Measurements from ENCODE around the gene COX10.

The COX10 gene

DNA sequence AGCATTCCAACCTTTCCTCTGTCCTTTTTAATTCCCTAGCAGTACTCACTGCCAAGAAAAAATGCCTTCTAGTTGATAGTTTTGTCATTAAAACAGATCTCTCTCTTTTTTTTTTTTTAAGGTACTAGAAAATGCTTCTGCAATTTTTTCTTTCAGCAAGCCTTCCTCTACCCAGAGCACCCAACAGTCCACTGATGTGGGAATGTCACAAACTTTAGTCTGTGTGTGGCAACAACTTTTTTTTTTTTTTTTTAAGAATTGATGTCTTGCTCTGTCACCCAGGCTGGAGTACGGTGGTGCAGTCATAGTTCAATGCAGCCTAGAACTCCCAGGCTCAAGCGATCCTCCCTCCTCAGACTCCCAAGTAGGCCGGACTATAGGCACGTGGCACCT lies 132.7 kb downstream of the COX10 start:
- ATAC-seq, result no peak
- no peak for TF ChIP-seq ZNF70 (CRISPR knock-in tag; IDR thresholded peaks at IDR 0.05)

DNA sequence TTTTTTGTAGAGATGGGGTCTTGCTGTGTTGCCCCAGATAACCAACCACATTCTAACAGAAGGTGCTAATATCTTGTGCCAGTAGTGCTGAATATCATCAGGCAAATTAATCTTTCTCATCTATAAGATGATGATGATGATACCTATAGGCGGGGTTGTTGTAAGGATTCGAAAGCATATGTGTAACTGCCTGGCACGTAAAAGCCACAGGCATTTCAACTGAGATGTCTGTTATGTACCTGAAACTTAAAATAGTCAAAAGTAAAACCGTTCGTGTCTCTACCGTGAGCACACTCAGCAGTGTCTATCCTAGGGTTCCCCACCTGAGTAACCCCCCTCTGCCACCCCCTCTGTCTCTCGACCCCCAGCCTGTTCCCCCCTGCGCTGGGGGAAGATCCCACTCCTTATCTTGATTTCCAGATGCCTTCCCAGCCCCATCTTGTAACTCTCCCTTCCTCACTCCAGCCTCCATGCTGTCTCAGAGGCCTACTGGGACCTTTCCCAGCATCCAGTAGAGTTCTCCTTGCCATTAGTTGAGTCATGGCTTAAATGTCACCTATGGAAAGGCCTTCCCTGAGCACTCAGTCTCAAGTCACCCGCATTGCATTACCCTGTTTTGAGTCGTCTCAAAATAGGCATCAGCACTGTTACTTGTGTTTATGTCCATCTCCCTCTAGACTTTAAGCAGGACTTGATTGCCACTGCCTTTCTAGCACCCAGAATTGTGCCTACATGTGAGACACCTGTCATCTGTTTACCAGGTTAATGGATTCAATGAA lies 133.3 kb downstream of the COX10 start:
- ATAC-seq, result no peak
- no peak for TF ChIP-seq OSR1 (CRISPR knock-in tag; IDR thresholded peaks at IDR 0.05)
- TF ChIP-seq TCF4 (CRISPR knock-in tag; IDR thresholded peaks at IDR 0.05; ENCODE audit: borderline replicate concordance), result no peak
- no peak for TF ChIP-seq ISL1 (CRISPR knock-in tag; IDR thresholded peaks at IDR 0.05)
- TF ChIP-seq ZNF565 (CRISPR knock-in tag; conservative IDR thresholded peaks at IDR 0.05; ENCODE audit: low read depth), result no peak

DNA sequence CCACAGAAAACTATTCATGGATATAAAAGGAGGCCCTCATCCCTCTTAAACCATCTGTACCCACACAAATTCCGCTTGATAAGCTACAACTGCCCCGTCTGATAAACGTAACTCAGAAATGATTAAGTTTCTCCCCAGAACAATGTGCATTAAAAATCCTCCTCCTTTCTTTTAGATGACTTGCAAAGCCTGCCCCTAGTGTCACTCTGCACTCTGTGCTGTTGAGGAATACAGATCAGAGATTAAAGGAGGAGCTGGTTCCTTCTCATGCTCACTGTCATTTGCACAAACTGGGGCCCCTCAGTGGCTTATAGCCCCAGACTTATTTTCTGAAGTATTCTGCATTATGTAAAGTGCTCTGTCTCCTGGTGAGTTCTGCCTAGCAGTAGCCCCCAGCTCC lies 134.1 kb downstream of the COX10 start:
- ATAC-seq, result peak; percentile 44; the same call in 1 of the 3 replicates
- TF ChIP-seq OSR1 (CRISPR knock-in tag; IDR thresholded peaks at IDR 0.05) (no peak), SNAI2 (CRISPR knock-in tag; IDR thresholded peaks at IDR 0.05) (no peak), ISL1 (CRISPR knock-in tag; IDR thresholded peaks at IDR 0.05) (no peak), TOX (CRISPR knock-in tag; IDR thresholded peaks at IDR 0.05; ENCODE audit: borderline replicate concordance) (no peak), ESRRG (CRISPR knock-in tag; IDR thresholded peaks at IDR 0.05) (no peak)

DNA sequence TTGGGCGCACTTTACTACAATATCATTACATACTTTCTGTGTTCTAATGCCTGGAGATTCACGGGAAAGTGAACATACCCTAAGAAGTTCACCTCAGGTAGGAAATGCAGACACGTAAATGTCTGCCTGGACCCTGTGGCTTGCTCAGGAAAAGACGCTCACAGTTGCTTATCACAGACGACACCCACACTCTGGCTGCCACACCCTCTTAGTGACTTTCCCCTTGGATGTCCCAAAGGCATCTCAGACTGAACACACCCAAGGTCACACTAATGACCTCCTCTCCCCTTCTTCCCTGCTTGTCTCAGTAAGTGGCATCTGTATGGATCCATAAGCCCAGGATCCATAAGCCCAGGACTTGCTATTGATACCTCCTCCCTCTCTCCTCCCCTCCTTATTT lies 134.8 kb downstream of the COX10 start:
- TF ChIP-seq RARB (CRISPR knock-in tag; IDR thresholded peaks at IDR 0.05) (no peak), ZNF70 (CRISPR knock-in tag; IDR thresholded peaks at IDR 0.05) (no peak), ZFP30 (CRISPR knock-in tag; IDR thresholded peaks at IDR 0.05) (no peak), ZFP3 (CRISPR knock-in tag; IDR thresholded peaks at IDR 0.05) (no peak), GLIS3 (CRISPR knock-in tag; IDR thresholded peaks at IDR 0.05) (no peak), PPARA (CRISPR knock-in tag; IDR thresholded peaks at IDR 0.05; ENCODE audit: borderline replicate concordance) (no peak), ARNTL (CRISPR knock-in tag; IDR thresholded peaks at IDR 0.05; ENCODE audit: borderline replicate concordance, low read depth) (no peak), ESRRG (CRISPR knock-in tag; IDR thresholded peaks at IDR 0.05) (no peak), BACH2 (CRISPR knock-in tag; IDR thresholded peaks at IDR 0.05; ENCODE audit: borderline replicate concordance) (no peak)
- TF ChIP-seq, protein P1, sequence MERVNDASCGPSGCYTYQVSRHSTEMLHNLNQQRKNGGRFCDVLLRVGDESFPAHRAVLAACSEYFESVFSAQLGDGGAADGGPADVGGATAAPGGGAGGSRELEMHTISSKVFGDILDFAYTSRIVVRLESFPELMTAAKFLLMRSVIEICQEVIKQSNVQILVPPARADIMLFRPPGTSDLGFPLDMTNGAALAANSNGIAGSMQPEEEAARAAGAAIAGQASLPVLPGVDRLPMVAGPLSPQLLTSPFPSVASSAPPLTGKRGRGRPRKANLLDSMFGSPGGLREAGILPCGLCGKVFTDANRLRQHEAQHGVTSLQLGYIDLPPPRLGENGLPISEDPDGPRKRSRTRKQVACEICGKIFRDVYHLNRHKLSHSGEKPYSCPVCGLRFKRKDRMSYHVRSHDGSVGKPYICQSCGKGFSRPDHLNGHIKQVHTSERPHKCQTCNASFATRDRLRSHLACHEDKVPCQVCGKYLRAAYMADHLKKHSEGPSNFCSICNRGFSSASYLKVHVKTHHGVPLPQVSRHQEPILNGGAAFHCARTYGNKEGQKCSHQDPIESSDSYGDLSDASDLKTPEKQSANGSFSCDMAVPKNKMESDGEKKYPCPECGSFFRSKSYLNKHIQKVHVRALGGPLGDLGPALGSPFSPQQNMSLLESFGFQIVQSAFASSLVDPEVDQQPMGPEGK (CRISPR knock-in tag; IDR thresholded peaks at IDR 0.05; ENCODE audit: borderline replicate concordance), result no peak
- ATAC-seq, result no peak

DNA sequence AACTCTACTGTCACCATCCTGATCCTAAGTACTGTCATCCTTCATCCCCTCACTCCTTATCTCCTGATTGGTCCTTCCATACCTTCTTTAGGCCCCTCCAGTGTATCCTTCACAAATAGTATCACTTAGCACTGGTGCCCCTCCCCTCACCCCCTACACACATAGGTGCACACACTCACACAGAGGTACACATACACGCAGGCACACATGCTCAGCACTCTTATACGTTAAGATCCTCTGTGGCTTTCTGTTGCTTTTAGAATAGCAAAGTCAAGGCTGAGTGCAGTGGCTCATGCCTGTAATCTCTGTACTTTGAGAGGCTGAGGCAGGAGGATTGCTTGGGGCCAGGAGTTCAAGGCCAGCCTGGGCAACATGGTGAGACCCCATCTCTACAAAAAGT lies 135.2 kb downstream of the COX10 start:
- no peak for ATAC-seq
- TF ChIP-seq ISL1 (CRISPR knock-in tag; IDR thresholded peaks at IDR 0.05) (no peak), PPARA (CRISPR knock-in tag; IDR thresholded peaks at IDR 0.05; ENCODE audit: borderline replicate concordance) (no peak), ZNF565 (CRISPR knock-in tag; conservative IDR thresholded peaks at IDR 0.05; ENCODE audit: low read depth) (no peak), ARNTL (CRISPR knock-in tag; IDR thresholded peaks at IDR 0.05; ENCODE audit: borderline replicate concordance, low read depth) (no peak), RARB (CRISPR knock-in tag; IDR thresholded peaks at IDR 0.05) (no peak), ZC3H10 (CRISPR knock-in tag; IDR thresholded peaks at IDR 0.05) (no peak), ESRRG (CRISPR knock-in tag; IDR thresholded peaks at IDR 0.05) (no peak), SNAI2 (CRISPR knock-in tag; IDR thresholded peaks at IDR 0.05) (no peak), OSR1 (CRISPR knock-in tag; IDR thresholded peaks at IDR 0.05) (no peak), TOX (CRISPR knock-in tag; IDR thresholded peaks at IDR 0.05; ENCODE audit: borderline replicate concordance) (no peak), ZFP3 (CRISPR knock-in tag; IDR thresholded peaks at IDR 0.05) (no peak), ZNF8 (CRISPR knock-in tag; IDR thresholded peaks at IDR 0.05) (no peak), TCF4 (CRISPR knock-in tag; IDR thresholded peaks at IDR 0.05; ENCODE audit: borderline replicate concordance) (no peak), ZNF70 (CRISPR knock-in tag; IDR thresholded peaks at IDR 0.05) (no peak), CSDC2 (CRISPR knock-in tag; IDR thresholded peaks at IDR 0.05) (no peak)
- TF ChIP-seq, protein P2, sequence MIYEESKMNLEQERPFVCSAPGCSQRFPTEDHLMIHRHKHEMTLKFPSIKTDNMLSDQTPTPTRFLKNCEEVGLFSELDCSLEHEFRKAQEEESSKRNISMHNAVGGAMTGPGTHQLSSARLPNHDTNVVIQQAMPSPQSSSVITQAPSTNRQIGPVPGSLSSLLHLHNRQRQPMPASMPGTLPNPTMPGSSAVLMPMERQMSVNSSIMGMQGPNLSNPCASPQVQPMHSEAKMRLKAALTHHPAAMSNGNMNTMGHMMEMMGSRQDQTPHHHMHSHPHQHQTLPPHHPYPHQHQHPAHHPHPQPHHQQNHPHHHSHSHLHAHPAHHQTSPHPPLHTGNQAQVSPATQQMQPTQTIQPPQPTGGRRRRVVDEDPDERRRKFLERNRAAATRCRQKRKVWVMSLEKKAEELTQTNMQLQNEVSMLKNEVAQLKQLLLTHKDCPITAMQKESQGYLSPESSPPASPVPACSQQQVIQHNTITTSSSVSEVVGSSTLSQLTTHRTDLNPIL (CRISPR knock-in tag; IDR thresholded peaks at IDR 0.05; ENCODE audit: low read depth), result no peak
- TF ChIP-seq, protein P3, sequence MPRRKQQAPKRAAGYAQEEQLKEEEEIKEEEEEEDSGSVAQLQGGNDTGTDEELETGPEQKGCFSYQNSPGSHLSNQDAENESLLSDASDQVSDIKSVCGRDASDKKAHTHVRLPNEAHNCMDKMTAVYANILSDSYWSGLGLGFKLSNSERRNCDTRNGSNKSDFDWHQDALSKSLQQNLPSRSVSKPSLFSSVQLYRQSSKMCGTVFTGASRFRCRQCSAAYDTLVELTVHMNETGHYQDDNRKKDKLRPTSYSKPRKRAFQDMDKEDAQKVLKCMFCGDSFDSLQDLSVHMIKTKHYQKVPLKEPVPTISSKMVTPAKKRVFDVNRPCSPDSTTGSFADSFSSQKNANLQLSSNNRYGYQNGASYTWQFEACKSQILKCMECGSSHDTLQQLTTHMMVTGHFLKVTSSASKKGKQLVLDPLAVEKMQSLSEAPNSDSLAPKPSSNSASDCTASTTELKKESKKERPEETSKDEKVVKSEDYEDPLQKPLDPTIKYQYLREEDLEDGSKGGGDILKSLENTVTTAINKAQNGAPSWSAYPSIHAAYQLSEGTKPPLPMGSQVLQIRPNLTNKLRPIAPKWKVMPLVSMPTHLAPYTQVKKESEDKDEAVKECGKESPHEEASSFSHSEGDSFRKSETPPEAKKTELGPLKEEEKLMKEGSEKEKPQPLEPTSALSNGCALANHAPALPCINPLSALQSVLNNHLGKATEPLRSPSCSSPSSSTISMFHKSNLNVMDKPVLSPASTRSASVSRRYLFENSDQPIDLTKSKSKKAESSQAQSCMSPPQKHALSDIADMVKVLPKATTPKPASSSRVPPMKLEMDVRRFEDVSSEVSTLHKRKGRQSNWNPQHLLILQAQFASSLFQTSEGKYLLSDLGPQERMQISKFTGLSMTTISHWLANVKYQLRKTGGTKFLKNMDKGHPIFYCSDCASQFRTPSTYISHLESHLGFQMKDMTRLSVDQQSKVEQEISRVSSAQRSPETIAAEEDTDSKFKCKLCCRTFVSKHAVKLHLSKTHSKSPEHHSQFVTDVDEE (CRISPR knock-in tag; IDR thresholded peaks at IDR 0.05), result no peak
